Duodenal mucosa (tissue), 2 donors: ENCODE data around the gene ANLN.
"Not testable (repeated sequence)": the region's sequence is repeated elsewhere in the genome, so short reads cannot be mapped to it uniquely, and the experiment has no call there.

ENCODE experiments used
- H3K27ac ChIP-seq: one replicate; pipeline ENCODE4 v1.7.0; 2013; ENCODE audit warnings: low read depth, low read length
- H3K27me3 ChIP-seq, 2 donors: one replicate each; pipeline ENCODE4 v1.7.0; 2013; ENCODE audit warnings: low read length in 2 of 2, control low read depth in 1 of 2; ENCODE audit not compliant: insufficient read depth in 2 of 2, control insufficient read depth in 1 of 2
- H3K36me3 ChIP-seq, 2 donors: one replicate each; pipeline ENCODE4 v1.7.0; 2013; ENCODE audit warnings: low read length in 2 of 2, control low read depth in 1 of 2; ENCODE audit not compliant: insufficient read depth in 2 of 2, control insufficient read depth in 1 of 2
- H3K4me1 ChIP-seq, 2 donors: one replicate each; pipeline ENCODE4 v1.7.0; 2013; ENCODE audit warnings: low read length in 2 of 2, control low read depth in 1 of 2; ENCODE audit not compliant: insufficient read depth in 2 of 2, control insufficient read depth in 1 of 2
- H3K4me3 ChIP-seq, 2 donors: one replicate each; pipeline ENCODE4 v1.7.0; 2013; ENCODE audit warnings: low read length in 2 of 2, low read depth in 1 of 2
- H3K9ac ChIP-seq, 2 donors: one replicate each; pipeline ENCODE4 v1.7.0; 2013; ENCODE audit warnings: low read length in 2 of 2, low read depth in 1 of 2
- H3K9me3 ChIP-seq, 2 donors: one replicate each; pipeline ENCODE4 v1.7.0; 2013; ENCODE audit warnings: low read length in 2 of 2, control low read depth in 1 of 2; ENCODE audit not compliant: control insufficient read depth in 1 of 2

ANLN gene

DNA sequence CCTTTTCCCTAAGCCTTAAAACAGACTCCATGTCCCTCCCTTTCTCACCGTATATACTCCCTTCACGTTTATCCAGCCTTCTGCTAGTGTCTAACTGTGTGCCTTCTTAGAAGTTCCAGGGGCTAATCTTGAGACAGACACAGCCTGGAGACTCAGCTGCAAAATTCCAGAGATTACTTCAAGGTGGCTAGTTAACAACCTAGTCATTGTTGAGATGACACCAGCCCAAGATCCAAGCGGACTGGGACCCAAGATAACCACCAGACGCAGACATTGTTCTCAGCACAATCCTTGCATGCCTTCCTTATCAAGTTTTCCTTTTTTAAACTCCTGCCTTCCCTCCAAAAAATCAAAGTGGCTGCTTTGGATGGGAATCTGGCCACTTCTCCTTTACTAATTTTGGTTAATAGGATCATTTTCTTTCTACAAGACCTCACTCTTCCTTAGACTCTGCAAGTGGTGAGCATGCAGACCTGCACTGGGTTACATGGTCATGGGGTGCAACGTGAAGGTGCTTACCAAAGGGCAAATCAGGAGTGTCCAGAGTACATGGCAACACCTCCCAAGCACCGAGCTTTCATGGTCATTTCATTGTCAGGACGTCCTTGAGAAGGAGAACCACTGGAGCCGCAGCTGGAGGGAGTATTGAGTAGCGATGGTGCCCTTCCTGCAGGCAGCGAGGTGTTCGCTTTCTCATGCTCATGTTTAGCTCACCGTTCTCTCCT, 69.7 kb downstream of the ANLN start:
- Histone ChIP-seq H3K9ac (no peak overlapping the region), H3K36me3 (no peaks in the 10 kb centered on the region), H3K27ac (no peak overlapping the region), H3K27me3 (no peaks in the 10 kb centered on the region), H3K4me3 (no peak overlapping the region), H3K9me3 (no peaks in the 10 kb centered on the region), H3K4me1 (no peaks in the 10 kb centered on the region)

DNA sequence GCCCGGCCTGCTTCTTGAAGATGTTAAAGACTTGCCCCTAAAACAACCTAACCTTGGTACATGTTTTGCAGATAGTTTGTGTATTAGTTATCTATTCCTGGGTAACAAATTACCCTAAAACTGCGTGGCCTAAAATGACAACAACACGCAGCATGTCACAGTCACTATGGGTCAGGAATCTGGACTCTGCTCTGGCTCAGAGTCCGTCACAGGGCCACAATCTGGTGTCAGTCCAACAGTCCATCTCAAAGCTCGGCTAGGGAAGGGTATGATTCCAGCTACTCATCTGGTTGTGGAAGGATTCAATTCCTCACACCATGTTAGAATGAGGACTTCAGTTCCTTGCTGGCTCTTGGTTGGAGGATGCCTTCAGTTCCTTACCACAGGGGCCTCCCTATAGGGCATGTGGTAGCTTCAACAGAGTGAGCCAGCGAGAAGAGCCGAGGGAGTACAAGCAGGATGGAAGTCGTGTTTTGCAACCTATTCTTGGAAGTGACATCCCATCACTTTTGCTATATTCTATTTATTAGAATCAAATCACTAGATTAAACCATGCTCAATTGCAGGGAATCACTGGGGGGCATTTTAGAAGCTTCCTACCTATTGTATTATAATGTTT, 71.3 kb downstream of the ANLN start:
- H3K9me3 ChIP-seq: no peaks in the 10 kb centered on the region
- H3K4me3 ChIP-seq: no peak overlapping the region

DNA sequence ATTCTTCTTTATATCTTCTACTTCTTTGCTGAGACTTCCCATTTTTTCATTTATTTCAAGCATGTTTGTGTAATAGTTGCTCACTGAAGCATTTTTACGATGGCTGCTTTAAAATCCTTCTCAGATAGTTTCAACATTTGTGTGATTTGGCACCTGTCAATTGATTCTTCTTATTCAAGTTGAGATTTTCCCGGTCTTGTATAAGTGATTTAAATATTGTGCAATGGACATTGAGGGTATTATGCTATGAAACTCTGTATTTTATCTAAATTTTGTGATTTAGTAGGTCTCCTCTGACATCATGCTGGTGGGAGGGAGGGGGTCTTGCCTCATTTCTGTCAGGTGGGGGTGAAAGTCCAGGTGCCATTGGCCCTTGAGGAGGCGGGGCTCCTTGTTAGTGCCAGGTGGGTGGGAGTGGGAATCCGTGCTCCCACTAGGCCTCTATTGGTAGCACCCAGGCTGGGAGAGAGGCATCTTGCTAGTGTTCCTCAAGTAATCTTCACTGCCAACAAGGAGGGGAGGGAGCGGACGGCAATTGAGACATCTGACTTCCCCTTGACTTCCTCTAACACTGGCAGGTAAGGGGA, 73.0 kb downstream of the ANLN start:
- H3K9me3 ChIP-seq: no peaks in the 10 kb centered on the region
- no peaks in the 10 kb centered on the region for H3K27me3 ChIP-seq
- H3K36me3 ChIP-seq: no peaks in the 10 kb centered on the region
- no peaks in the 10 kb centered on the region for H3K4me1 ChIP-seq
- no peak overlapping the region for H3K27ac ChIP-seq
- H3K9ac ChIP-seq: no peak overlapping the region
- no peak overlapping the region for H3K4me3 ChIP-seq

More for the DNA sequence above, 71.3 kb downstream of the ANLN start:
- Histone ChIP-seq H3K4me1 (no peaks in the 10 kb centered on the region), H3K27me3 (no peaks in the 10 kb centered on the region), H3K36me3 (no peaks in the 10 kb centered on the region), H3K27ac (no peak overlapping the region), H3K9ac (no peak overlapping the region)

DNA sequence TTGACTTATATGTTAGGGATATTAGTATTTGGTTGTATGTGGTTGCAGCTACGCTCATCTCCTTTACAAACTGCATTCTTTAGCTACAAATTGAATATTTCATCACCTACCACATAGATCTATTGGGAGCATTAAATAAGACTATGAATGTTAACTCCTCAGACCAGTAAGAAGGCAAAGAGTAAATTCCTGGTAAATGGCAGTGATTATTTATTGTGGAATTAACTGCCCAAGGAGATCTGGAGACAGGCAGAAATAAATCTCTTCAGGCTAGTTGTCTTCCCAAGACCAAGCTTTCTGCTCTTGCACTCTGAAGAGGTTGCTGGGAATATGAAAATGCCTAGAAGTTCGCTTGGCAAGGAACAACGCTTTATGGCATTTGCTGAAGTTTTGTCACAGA, 74.6 kb downstream of the ANLN start:
- Histone ChIP-seq H3K27ac (no peak overlapping the region), H3K36me3 (no peaks in the 10 kb centered on the region), H3K9ac (no peak overlapping the region), H3K27me3 (no peaks in the 10 kb centered on the region), H3K4me3 (no peak overlapping the region), H3K9me3 (no peaks in the 10 kb centered on the region), H3K4me1 (no peaks in the 10 kb centered on the region)

DNA sequence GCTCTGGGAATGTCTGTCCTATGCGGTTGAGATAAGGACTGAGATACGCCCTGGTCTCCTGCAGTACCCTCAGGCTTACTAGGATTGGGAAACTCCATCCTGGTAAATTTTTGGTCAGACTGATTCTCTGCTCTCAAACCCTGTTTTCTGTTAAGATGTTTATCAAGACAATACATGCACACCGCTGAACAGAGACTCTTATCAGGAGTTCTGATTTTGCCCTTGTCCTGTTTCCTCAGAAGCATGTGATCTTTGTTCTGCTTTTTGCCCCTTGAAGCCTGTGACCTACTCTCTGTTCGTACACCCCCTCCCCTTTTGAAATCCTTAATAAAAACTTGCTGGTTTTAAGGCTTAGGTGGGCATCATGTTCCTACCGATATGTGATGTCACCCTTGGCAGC, 76.3 kb downstream of the ANLN start:
- not testable (repeated sequence) for H3K36me3 ChIP-seq, H3K4me1 ChIP-seq, H3K9ac ChIP-seq, H3K27me3 ChIP-seq, H3K9me3 ChIP-seq, H3K4me3 ChIP-seq, H3K27ac ChIP-seq

DNA sequence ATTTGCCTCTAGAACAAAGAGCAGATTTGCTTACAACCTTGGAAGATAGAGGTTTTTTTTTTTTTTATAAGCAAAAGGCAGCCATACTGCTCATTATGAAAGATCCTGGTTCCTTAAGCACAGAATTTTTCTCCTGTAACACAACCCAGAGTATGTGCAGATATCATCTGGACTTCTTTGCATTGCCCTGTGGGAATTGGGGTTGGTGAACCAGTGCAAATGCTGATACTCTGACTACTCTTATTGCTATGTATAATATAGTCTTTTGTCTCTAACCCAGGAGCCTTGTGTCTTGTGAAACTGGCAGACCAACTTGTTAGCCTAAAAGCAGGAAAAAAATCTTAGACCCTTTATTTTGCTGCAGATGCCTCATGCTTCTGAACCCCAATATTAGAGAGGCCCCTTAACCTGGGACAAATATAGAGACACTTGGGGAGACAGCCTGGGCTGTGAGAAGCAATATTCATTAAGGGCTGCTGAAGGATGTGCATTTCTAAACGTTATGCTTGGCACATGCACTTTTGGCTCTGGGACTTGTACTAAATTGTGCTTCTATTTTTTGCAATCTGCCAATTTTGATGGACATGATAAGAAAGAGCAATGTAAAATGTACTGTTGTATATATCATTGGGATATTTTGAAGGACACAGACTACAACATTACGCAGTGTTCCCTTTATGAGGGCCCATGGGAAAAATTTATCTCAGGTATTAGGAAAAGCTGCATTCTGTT, 78.9 kb downstream of the ANLN start:
- Histone ChIP-seq H3K9ac (no peak overlapping the region), H3K27ac (no peak overlapping the region), H3K36me3 (no peaks in the 10 kb centered on the region), H3K4me1 (no peaks in the 10 kb centered on the region), H3K27me3 (no peaks in the 10 kb centered on the region), H3K9me3 (no peaks in the 10 kb centered on the region), H3K4me3 (no peak overlapping the region)

DNA sequence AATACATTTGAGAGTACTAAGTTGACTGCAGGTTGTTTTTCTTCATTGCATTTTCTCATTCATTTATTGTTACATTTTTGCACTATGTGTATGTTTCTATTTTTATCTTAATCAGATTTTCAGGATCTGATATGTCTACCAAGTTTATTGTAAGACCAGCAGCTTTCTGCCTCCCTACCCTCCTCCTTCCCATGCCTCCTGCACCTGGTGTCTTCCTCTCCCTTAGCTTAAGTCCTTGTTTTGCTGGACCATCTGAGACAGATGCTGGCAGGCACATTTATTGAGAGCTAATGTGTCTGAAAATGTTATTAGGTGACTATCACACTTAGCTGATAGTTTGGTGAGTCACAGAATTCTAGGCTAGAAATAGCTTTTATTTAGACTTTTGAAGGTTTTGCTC, 79.6 kb downstream of the ANLN start:
- Histone ChIP-seq H3K36me3 (no peaks in the 10 kb centered on the region), H3K27ac (no peak overlapping the region), H3K4me3 (no peak overlapping the region), H3K27me3 (no peaks in the 10 kb centered on the region), H3K9me3 (no peaks in the 10 kb centered on the region), H3K9ac (no peak overlapping the region), H3K4me1 (no peaks in the 10 kb centered on the region)

DNA sequence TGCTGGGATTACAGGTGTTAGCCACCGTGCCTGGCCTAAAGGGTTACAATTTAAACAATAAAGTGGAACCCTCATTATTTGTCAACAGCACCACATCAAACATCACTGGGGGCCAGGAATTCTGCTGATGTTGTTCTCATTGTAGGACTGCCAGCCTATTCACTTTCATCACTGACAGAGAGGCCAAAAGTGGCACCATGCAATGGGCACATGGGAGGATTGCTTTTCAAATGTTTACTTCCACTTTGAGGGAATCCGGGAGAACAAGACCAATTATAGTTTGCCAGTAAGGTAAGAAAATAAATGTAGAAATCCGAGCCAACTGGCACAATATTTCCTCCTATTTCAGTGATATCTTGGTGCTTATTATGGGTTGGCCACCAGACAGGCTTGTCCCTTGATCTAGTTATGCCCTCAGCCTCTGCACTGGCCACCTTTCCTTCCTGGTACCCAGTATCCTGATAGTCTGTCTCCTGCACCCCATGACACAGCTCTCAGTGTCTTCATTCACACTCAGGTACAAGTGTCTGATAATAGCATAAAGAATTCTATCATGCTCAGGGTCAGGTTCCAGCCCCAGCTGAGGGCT, 82.6 kb downstream of the ANLN start:
- Histone ChIP-seq H3K4me1 (no peaks in the 10 kb centered on the region), H3K9me3 (no peaks in the 10 kb centered on the region), H3K27ac (no peak overlapping the region), H3K4me3 (no peak overlapping the region), H3K27me3 (no peaks in the 10 kb centered on the region), H3K9ac (no peak overlapping the region), H3K36me3 (no peaks in the 10 kb centered on the region)

GRCh38 chr7:36473454-36474282, 84.0 kb downstream of the ANLN start:
- Histone ChIP-seq H3K36me3 (no peaks in the 10 kb centered on the region), H3K27ac (no peak overlapping the region), H3K9me3 (no peaks in the 10 kb centered on the region), H3K9ac (no peak overlapping the region), H3K4me3 (no peak overlapping the region), H3K27me3 (no peaks in the 10 kb centered on the region), H3K4me1 (no peaks in the 10 kb centered on the region)
